Central memory CD4-positive, alpha-beta T cell (primary cell): ENCODE data around the gene GRIN2A.

ENCODE experiments used
- DNase-seq: peaks from one replicate; pipeline ENCODE4 v3.0.0; 2022
- total RNA-seq, 3 experiments: gene quantifications; one replicate each; lab custom pipeline; 2026; lab: John Stamatoyannopoulos, UW

GRIN2A gene
- 0 to 0.04 (median 0) reads per million in 3 experiments for total RNA-seq

- no peak for DNase-seq
Observed at GRCh38 chr16:10182222-10183053, at the start of gene GRIN2A. GRIN2A (minus strand) TSS chr16:10182428; CDS start chr16:10180411, 2,017 bp downstream.

- DNase-seq = no peak
Observed at GRCh38 chr16:10231563-10231962, 49.3 kb upstream of the GRIN2A start.

- DNase-seq = no peak
Observed at GRCh38 chr16:10228779-10229178, 46.6 kb upstream of the GRIN2A start.

GRCh38 chr16:10226987-10227306 lies 44.7 kb upstream of the GRIN2A start:
- DNase-seq = no peak

- DNase-seq = no peak
Observed at GRCh38 chr16:10226141-10226986, 44.1 kb upstream of the GRIN2A start.

GRCh38 chr16:10225653-10226052 lies 43.4 kb upstream of the GRIN2A start:
- no peak for DNase-seq

- no peak for DNase-seq
Observed at GRCh38 chr16:10224850-10225249, 42.6 kb upstream of the GRIN2A start.

- DNase-seq = no peak
Observed at GRCh38 chr16:10220942-10221341, 38.7 kb upstream of the GRIN2A start.

GRCh38 chr16:10219742-10220141 lies 37.5 kb upstream of the GRIN2A start:
- DNase-seq = no peak

GRCh38 chr16:10218490-10219206 lies 36.4 kb upstream of the GRIN2A start:
- no peak for DNase-seq

- DNase-seq = no peak
Observed at GRCh38 chr16:10213748-10214147, 31.5 kb upstream of the GRIN2A start.

- no peak for DNase-seq
Observed at GRCh38 chr16:10210944-10211343, 28.7 kb upstream of the GRIN2A start.

- DNase-seq = no peak
Observed at GRCh38 chr16:10206865-10207264, 24.6 kb upstream of the GRIN2A start.

GRCh38 chr16:10206215-10206614 lies 24.0 kb upstream of the GRIN2A start:
- DNase-seq = no peak

GRCh38 chr16:10205688-10206087 lies 23.5 kb upstream of the GRIN2A start:
- DNase-seq = no peak

GRCh38 chr16:10202649-10203048 lies 20.4 kb upstream of the GRIN2A start:
- no peak for DNase-seq

- DNase-seq = no peak
Observed at GRCh38 chr16:10200637-10201586, 18.7 kb upstream of the GRIN2A start.

- DNase-seq = no peak
Observed at GRCh38 chr16:10196999-10197398, 14.8 kb upstream of the GRIN2A start.

- DNase-seq = no peak
Observed at GRCh38 chr16:10191096-10191495, 8.9 kb upstream of the GRIN2A start.

- no peak for DNase-seq
Observed at GRCh38 chr16:10189861-10190390, 7.7 kb upstream of the GRIN2A start.

- DNase-seq = no peak
Observed at GRCh38 chr16:10188236-10188635, 6.0 kb upstream of the GRIN2A start.
